HPDE6-E6E7 (cell line): ENCODE results near the gene OR5A1.

Experiments
- DNase-seq: peaks from one replicate; pipeline ENCODE4 v3.0.0; 2011; ENCODE audit warnings: missing footprints; ENCODE audit errors: extremely low spot score

The OR5A1 gene

GRCh38 chr11:59479906-59480305, 43.6 kb downstream of the OR5A1 start:
- DNase-seq = no peak

GRCh38 chr11:59480359-59480758, 44.1 kb downstream of the OR5A1 start:
- no peak for DNase-seq
